K562 (cell line): Measurements from ENCODE around the gene RNF222. TPM values are rescaled to one million over a fixed set of nuclear protein-coding genes. Genes with fewer than 3 reads are reported as not detected.

Experiments used
- CAMTA2 ChIP-seq: fragments of 250-450 bp; sonication (Bioruptor Pico); conservative IDR thresholded peaks from 2 replicates; pipeline ENCODE4 v1.5.1; 2022
- FOXJ3 ChIP-seq: sonication (generic); formaldehyde crosslinking; IDR thresholded peaks from 2 replicates; pipeline ENCODE4 v1.4.0; 2020; ENCODE audit warnings: mild to moderate bottlenecking, missing genetic modification reagents
- FOXK2 ChIP-seq, 2 experiments: fragments of 450-650 bp; IDR thresholded peaks in 1 of 2; conservative IDR thresholded peaks in 1 of 2; 2 replicates each; pipeline ENCODE4 v1.6.1; 2016; ENCODE audit warnings: low read depth in 2 of 2, mild to moderate bottlenecking in 1 of 2
- THRAP3 ChIP-seq: fragments of 450-650 bp; IDR thresholded peaks from 2 replicates; pipeline ENCODE4 v1.6.1; 2016; ENCODE audit warnings: mild to moderate bottlenecking, inconsistent platforms, borderline replicate concordance
- ZNF696 ChIP-seq: fragments of 250-450 bp; sonication (Bioruptor Pico); conservative IDR thresholded peaks from 2 replicates; pipeline ENCODE4 v1.4.0; 2020; ENCODE audit warnings: mild to moderate bottlenecking, moderate library complexity
- polyA plus RNA-seq, 8 experiments: library from polyadenylated mRNA; depleted of rRNA in 4 of 8; stranded (reverse) in 5 of 8; unstranded in 3 of 8; fragments of >200 nt; fragmentation: Nextera tagmentation in 2 of 8; fragmentation: Illumina TruSeq in 1 of 8; extraction: Ambion mirVana in 2 of 8; extraction: Trizol in 1 of 8; gene quantifications; 2 replicates each; pipeline versions ENCODE4 v1.2.1 to v1.2.3, GENCODE V29; 2011 to 2014; ENCODE audit warnings: inconsistent platforms in 1 of 8, missing spikeins in 1 of 8
- total RNA-seq, 7 experiments: library from RNA; depleted of rRNA in 6 of 7; stranded (reverse); fragments of >200 nt in 6 of 7; fragmentation: Illumina TruSeq in 2 of 7; extraction: Trizol in 2 of 7; gene quantifications; 2 replicates each; pipeline versions ENCODE4 v1.2.1 to v1.2.3, GENCODE V29; 2011 to 2021; ENCODE audit warnings: low replicate concordance in 1 of 7
- TF ChIP-seq, protein P1 (sequence below): fragments of 250-450 bp; sonication (Bioruptor Pico); IDR thresholded peaks from 2 replicates; pipeline ENCODE4 v1.6.1; 2021; ENCODE audit warnings: mild to moderate bottlenecking
- TF ChIP-seq, protein P2 (sequence below): fragments of 450-650 bp; formaldehyde crosslinking; IDR thresholded peaks from 2 replicates; pipeline ENCODE4 v1.4.0; 2020; ENCODE audit warnings: mild to moderate bottlenecking, moderate library complexity
- TF ChIP-seq, protein P3 (sequence below), 2 experiments: IDR thresholded peaks; 2 replicates each; pipeline ENCODE4 v1.6.1; 2012; ENCODE audit warnings: improper control_type of control experiment in 2 of 2, low read depth in 2 of 2, low read length in 2 of 2, borderline replicate concordance in 1 of 2

The RNF222 gene
- total and polyA plus RNA-seq, 9 of the 15 experiments (the other 6 are each of a cell fraction or from before 2014, with no cell fraction given) = not detected

DNA sequence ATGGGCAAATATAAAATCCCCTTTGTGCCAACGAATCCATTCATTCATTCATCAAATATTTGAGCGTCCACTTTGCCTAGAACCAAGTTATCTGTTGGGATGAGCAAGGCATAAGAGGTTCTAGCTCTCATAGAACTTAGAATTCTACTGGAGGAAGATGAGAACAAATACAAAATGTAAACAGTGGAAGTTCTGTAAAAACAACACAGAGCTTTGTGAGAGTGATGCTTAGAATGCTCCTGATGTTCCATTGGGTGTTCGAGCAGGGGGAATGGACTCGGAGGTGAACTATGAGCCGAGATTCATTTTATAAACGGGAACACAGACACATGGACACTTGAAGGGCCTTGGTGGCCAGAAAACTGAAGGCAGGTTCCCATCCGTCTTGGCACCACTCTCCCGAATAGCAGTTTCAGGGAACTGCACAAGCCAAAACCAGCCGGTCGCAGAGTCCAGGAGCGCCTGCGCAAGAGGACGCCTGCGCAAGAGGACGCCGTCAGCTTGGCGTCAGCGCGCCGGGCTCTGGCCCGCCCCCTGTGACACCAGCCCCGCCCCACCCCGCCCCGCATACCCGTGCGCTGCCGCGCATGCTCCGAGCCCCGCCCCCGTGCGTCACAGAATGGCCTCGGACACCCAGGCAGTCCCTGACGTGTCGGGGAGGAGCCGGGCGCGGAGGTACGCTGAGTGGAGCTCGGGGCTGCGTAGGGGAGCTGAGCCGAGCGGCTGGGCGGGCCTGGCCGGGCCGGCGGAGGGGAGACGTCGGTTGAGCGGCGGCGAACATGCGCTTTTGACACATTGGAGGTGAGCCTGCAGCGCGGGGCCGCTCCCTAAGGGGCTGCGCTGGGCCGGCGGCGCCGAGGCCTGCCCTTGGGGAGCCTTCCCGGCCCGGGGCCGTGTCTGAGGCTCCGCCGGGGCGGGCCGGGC is 37.9 kb upstream of the RNF222 start, which contains the start of gene NDEL1 (continued):
- TF ChIP-seq, protein P1, sequence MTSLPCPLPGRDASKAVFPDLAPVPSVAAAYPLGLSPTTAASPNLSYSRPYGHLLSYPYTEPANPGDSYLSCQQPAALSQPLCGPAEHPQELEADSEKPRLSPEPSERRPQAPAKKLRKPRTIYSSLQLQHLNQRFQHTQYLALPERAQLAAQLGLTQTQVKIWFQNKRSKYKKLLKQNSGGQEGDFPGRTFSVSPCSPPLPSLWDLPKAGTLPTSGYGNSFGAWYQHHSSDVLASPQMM (CRISPR knock-in tag) = no peak
- TF ChIP-seq ZNF696 (CRISPR knock-in tag) (no peak), FOXK2 (conservative IDR thresholded peaks at IDR 0.05 in 1 of 2, IDR thresholded peaks at IDR 0.05 in 1 of 2; ENCODE audit: low read depth in 2 of 2) (peak; percentile 22 to 25; a peak in 1 of 4 replicates), FOXJ3 (CRISPR knock-in tag) (no peak), THRAP3 (no peak), CAMTA2 (CRISPR knock-in tag) (no peak)
- TF ChIP-seq, protein P2, sequence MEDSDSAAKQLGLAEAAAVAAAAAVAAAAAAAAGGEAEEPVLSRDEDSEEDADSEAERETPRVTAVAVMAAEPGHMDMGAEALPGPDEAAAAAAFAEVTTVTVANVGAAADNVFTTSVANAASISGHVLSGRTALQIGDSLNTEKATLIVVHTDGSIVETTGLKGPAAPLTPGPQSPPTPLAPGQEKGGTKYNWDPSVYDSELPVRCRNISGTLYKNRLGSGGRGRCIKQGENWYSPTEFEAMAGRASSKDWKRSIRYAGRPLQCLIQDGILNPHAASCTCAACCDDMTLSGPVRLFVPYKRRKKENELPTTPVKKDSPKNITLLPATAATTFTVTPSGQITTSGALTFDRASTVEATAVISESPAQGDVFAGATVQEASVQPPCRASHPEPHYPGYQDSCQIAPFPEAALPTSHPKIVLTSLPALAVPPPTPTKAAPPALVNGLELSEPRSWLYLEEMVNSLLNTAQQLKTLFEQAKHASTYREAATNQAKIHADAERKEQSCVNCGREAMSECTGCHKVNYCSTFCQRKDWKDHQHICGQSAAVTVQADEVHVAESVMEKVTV = no peak
- TF ChIP-seq, protein P3, sequence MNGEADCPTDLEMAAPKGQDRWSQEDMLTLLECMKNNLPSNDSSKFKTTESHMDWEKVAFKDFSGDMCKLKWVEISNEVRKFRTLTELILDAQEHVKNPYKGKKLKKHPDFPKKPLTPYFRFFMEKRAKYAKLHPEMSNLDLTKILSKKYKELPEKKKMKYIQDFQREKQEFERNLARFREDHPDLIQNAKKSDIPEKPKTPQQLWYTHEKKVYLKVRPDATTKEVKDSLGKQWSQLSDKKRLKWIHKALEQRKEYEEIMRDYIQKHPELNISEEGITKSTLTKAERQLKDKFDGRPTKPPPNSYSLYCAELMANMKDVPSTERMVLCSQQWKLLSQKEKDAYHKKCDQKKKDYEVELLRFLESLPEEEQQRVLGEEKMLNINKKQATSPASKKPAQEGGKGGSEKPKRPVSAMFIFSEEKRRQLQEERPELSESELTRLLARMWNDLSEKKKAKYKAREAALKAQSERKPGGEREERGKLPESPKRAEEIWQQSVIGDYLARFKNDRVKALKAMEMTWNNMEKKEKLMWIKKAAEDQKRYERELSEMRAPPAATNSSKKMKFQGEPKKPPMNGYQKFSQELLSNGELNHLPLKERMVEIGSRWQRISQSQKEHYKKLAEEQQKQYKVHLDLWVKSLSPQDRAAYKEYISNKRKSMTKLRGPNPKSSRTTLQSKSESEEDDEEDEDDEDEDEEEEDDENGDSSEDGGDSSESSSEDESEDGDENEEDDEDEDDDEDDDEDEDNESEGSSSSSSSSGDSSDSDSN (IDR thresholded peaks at IDR 0.05; ENCODE audit: borderline replicate concordance in 1 of 2, low read depth in 2 of 2, low read length in 2 of 2) = peak in 1 of 2 experiments; percentile 91; a peak in 2 of 4 replicates
